ENCODE measurements around the gene AMER2.

- TF ChIP-seq POLR2A (IDR thresholded peaks at IDR 0.05) (no peak), CTCF (IDR thresholded peaks at IDR 0.05) (no peak), POLR2AphosphoS5 (IDR thresholded peaks at IDR 0.05) (no peak)
Measured at GRCh38 chr13:25135896-25136295, 36.2 kb downstream of the AMER2 start.
